H1 (cell line): ENCODE measurements around the gene ITGB8. TPM values are rescaled to one million over a fixed set of nuclear protein-coding genes. Genes with fewer than 3 reads are reported as not detected.

Source experiments
- EZH2 ChIP-seq: fragments of 200-600 bp; sonication (generic); IDR thresholded peaks from 2 replicates; pipeline ENCODE4 v1.7.1; 2012; ENCODE audit warnings: low read depth, mild to moderate bottlenecking, moderate library complexity, low read length, inconsistent platforms; ENCODE audit not compliant: severe bottlenecking
- GABPA ChIP-seq: IDR thresholded peaks from 2 replicates; pipeline ENCODE4 v1.6.1; 2011; ENCODE audit warnings: mild to moderate bottlenecking, low read length, moderate library complexity, borderline replicate concordance; ENCODE audit not compliant: insufficient read depth
- RNF2 ChIP-seq: fragments of 200-900, 300-1000 bp; sonication (generic); IDR thresholded peaks from 2 replicates; pipeline ENCODE4 v1.7.1; 2016; ENCODE audit warnings: borderline replicate concordance, low read depth, mild to moderate bottlenecking, antibody characterized with exemption, low read length; ENCODE audit not compliant: poor library complexity, severe bottlenecking; ENCODE audit errors: missing control alignments
- SIX5 ChIP-seq: IDR thresholded peaks from 2 replicates; pipeline ENCODE4 v1.6.1; 2011; ENCODE audit warnings: mild to moderate bottlenecking, low read depth, low read length
- TCF12 ChIP-seq: IDR thresholded peaks from 2 replicates; pipeline ENCODE4 v1.6.1; 2011; ENCODE audit warnings: low read depth, mild to moderate bottlenecking, low read length
- polyA plus RNA-seq, 7 experiments: library from polyadenylated mRNA; depleted of rRNA in 3 of 7; stranded (reverse) in 5 of 7; unstranded in 2 of 7; fragments of >200 nt in 5 of 7; fragments of 200-250 nt in 2 of 7; gene quantifications; 1 replicate in 5 of 7; 2 replicates in 1 of 7; 4 replicates in 1 of 7; pipeline versions ENCODE4 v1.2.1 to v1.2.3, GENCODE V29; 2011 to 2013; ENCODE audit warnings: missing spikeins in 2 of 7, mixed read lengths in 2 of 7
- total RNA-seq: library from RNA; stranded (reverse); fragmentation: NEBNext Ultra II Directional; extraction: Animal tissue kit (Norgen Biotek cat#: 25700); gene quantifications from 2 replicates; pipeline ENCODE4 v1.2.1, GENCODE V29; 2021
- TF ChIP-seq, protein P1 (sequence below): fragments of 300-600 bp; sonication (generic); IDR thresholded peaks from 2 replicates; pipeline ENCODE4 v1.7.1; 2012; ENCODE audit warnings: low read length, moderate library complexity, mild to moderate bottlenecking, inconsistent platforms; ENCODE audit not compliant: insufficient replicate concordance
- TF ChIP-seq, protein P2 (sequence below): IDR thresholded peaks from 2 replicates; pipeline ENCODE4 v1.6.1; 2012; ENCODE audit warnings: low read length, inconsistent platforms

The ITGB8 gene
- total and polyA plus RNA-seq, 2 of the 8 experiments (the other 6 are each of a cell fraction or from before 2014, with no cell fraction given), result 1.2 to 3.6 TPM

DNA sequence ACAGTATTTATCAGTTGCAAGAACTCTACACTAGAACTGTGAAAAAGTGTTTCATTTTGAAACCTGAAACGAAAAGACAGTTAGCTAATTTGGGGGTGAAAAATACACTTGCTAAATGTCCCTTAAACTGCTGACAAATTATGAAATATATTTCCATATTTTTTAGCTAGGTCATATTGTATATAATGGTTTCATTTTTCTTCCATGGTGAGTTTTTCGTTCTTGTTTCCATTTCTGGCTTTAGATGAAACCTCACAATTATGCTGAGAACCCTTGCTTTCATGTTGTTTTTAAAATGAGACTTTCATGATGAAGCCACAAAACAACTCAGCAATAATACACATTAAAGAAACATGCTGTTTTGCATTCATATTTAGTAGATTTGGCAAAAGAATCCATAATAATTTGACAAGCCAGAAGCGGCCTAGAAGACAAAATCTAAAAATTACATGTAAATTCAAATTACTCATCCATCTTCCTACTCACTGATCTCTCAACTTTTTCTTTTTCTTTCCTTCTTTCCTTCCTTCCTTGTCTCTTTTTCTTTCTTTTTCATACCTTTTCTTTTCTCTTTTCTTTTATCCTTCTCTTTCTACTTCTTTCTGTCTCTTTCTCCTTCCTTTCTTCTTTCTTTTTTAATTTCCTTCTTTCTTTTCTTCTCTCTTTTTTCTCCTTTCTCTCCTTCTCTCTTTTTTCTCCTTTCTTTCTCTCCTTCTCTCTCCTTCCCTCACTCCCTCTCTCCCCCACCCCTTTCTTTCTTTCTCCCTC is 46.5 kb upstream of the ITGB8 start (continued):
- TF ChIP-seq, protein P1, sequence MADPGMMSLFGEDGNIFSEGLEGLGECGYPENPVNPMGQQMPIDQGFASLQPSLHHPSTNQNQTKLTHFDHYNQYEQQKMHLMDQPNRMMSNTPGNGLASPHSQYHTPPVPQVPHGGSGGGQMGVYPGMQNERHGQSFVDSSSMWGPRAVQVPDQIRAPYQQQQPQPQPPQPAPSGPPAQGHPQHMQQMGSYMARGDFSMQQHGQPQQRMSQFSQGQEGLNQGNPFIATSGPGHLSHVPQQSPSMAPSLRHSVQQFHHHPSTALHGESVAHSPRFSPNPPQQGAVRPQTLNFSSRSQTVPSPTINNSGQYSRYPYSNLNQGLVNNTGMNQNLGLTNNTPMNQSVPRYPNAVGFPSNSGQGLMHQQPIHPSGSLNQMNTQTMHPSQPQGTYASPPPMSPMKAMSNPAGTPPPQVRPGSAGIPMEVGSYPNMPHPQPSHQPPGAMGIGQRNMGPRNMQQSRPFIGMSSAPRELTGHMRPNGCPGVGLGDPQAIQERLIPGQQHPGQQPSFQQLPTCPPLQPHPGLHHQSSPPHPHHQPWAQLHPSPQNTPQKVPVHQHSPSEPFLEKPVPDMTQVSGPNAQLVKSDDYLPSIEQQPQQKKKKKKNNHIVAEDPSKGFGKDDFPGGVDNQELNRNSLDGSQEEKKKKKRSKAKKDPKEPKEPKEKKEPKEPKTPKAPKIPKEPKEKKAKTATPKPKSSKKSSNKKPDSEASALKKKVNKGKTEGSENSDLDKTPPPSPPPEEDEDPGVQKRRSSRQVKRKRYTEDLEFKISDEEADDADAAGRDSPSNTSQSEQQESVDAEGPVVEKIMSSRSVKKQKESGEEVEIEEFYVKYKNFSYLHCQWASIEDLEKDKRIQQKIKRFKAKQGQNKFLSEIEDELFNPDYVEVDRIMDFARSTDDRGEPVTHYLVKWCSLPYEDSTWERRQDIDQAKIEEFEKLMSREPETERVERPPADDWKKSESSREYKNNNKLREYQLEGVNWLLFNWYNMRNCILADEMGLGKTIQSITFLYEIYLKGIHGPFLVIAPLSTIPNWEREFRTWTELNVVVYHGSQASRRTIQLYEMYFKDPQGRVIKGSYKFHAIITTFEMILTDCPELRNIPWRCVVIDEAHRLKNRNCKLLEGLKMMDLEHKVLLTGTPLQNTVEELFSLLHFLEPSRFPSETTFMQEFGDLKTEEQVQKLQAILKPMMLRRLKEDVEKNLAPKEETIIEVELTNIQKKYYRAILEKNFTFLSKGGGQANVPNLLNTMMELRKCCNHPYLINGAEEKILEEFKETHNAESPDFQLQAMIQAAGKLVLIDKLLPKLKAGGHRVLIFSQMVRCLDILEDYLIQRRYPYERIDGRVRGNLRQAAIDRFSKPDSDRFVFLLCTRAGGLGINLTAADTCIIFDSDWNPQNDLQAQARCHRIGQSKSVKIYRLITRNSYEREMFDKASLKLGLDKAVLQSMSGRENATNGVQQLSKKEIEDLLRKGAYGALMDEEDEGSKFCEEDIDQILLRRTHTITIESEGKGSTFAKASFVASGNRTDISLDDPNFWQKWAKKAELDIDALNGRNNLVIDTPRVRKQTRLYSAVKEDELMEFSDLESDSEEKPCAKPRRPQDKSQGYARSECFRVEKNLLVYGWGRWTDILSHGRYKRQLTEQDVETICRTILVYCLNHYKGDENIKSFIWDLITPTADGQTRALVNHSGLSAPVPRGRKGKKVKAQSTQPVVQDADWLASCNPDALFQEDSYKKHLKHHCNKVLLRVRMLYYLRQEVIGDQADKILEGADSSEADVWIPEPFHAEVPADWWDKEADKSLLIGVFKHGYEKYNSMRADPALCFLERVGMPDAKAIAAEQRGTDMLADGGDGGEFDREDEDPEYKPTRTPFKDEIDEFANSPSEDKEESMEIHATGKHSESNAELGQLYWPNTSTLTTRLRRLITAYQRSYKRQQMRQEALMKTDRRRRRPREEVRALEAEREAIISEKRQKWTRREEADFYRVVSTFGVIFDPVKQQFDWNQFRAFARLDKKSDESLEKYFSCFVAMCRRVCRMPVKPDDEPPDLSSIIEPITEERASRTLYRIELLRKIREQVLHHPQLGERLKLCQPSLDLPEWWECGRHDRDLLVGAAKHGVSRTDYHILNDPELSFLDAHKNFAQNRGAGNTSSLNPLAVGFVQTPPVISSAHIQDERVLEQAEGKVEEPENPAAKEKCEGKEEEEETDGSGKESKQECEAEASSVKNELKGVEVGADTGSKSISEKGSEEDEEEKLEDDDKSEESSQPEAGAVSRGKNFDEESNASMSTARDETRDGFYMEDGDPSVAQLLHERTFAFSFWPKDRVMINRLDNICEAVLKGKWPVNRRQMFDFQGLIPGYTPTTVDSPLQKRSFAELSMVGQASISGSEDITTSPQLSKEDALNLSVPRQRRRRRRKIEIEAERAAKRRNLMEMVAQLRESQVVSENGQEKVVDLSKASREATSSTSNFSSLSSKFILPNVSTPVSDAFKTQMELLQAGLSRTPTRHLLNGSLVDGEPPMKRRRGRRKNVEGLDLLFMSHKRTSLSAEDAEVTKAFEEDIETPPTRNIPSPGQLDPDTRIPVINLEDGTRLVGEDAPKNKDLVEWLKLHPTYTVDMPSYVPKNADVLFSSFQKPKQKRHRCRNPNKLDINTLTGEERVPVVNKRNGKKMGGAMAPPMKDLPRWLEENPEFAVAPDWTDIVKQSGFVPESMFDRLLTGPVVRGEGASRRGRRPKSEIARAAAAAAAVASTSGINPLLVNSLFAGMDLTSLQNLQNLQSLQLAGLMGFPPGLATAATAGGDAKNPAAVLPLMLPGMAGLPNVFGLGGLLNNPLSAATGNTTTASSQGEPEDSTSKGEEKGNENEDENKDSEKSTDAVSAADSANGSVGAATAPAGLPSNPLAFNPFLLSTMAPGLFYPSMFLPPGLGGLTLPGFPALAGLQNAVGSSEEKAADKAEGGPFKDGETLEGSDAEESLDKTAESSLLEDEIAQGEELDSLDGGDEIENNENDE, result no peak
- TF ChIP-seq GABPA (no peak), EZH2 (no peak), RNF2 (no peak), SIX5 (no peak), TCF12 (no peak)
- TF ChIP-seq, protein P2, sequence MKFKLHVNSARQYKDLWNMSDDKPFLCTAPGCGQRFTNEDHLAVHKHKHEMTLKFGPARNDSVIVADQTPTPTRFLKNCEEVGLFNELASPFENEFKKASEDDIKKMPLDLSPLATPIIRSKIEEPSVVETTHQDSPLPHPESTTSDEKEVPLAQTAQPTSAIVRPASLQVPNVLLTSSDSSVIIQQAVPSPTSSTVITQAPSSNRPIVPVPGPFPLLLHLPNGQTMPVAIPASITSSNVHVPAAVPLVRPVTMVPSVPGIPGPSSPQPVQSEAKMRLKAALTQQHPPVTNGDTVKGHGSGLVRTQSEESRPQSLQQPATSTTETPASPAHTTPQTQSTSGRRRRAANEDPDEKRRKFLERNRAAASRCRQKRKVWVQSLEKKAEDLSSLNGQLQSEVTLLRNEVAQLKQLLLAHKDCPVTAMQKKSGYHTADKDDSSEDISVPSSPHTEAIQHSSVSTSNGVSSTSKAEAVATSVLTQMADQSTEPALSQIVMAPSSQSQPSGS, result no peak
